GM12865 (cell line): ENCODE results near the gene FIGN.

Experiments used
- DNase-seq: peaks from one replicate; pipeline ENCODE4 v3.0.0; 2010; ENCODE audit warnings: low read depth
- H3K4me3 ChIP-seq: 2 replicates; pipeline ENCODE4 v1.5.1; 2011; ENCODE audit warnings: mild to moderate bottlenecking, low read depth, low read length, control low read depth
- CTCF ChIP-seq: IDR thresholded peaks from 2 replicates; pipeline ENCODE4 v1.5.1; 2011; ENCODE audit warnings: low read length, control low read depth, low read depth, inconsistent platforms; ENCODE audit not compliant: insufficient read depth; ENCODE audit errors: missing control alignments

Gene FIGN

GRCh38 chr2:163633291-163633690 is 102.5 kb downstream of the FIGN start:
- H3K4me3 ChIP-seq, result no peak overlapping the region
- no peak for TF ChIP-seq CTCF
- DNase-seq, result no peak

- H3K4me3 ChIP-seq, result no peak overlapping the region
- no peak for TF ChIP-seq CTCF
- DNase-seq, result no peak
Observed at GRCh38 chr2:163630836-163631235, 105.0 kb downstream of the FIGN start.

- no peak for TF ChIP-seq CTCF
- DNase-seq, result no peak
- H3K4me3 ChIP-seq, result no peak overlapping the region
Observed at GRCh38 chr2:163626639-163627109, 109.1 kb downstream of the FIGN start.

GRCh38 chr2:163626208-163626607 is 109.6 kb downstream of the FIGN start:
- no peak for TF ChIP-seq CTCF
- H3K4me3 ChIP-seq, result no peak overlapping the region

GRCh38 chr2:163625632-163626031 is 110.2 kb downstream of the FIGN start:
- no peak overlapping the region for H3K4me3 ChIP-seq
- no peak for TF ChIP-seq CTCF
- no peak for DNase-seq

More at GRCh38 chr2:163626208-163626607, 109.6 kb downstream of the FIGN start:
- no peak for DNase-seq

GRCh38 chr2:163621445-163622004 is 114.3 kb downstream of the FIGN start:
- DNase-seq, result no peak
- TF ChIP-seq CTCF, result no peak
- no peak overlapping the region for H3K4me3 ChIP-seq

- no peak overlapping the region for H3K4me3 ChIP-seq
- DNase-seq, result no peak
- no peak for TF ChIP-seq CTCF
Observed at GRCh38 chr2:163617517-163617916, 118.3 kb downstream of the FIGN start.
